Mesothelial cell of epicardium (in vitro differentiated cells): Measurements from ENCODE around the gene RPL3. TPM values are rescaled to one million over a fixed set of nuclear protein-coding genes. Genes with fewer than 3 reads are reported as not detected.

ENCODE experiments used
- DNase-seq, 2 experiments: peaks; one replicate each; pipeline ENCODE4 v3.0.0; 2021; ENCODE audit warnings: low spot score in 2 of 2; ENCODE audit not compliant: unreplicated experiment in 2 of 2
- H3K27ac Mint-ChIP-seq: 2 replicates; pipeline ENCODE4 v1.8.0; 2021; ENCODE audit warnings: mixed read lengths
- H3K27me3 Mint-ChIP-seq: 2 replicates; pipeline ENCODE4 v1.8.0; 2021; ENCODE audit warnings: low read depth, mixed read lengths
- H3K36me3 Mint-ChIP-seq: 2 replicates; pipeline ENCODE4 v1.8.0; 2021; ENCODE audit warnings: mixed read lengths
- H3K4me1 Mint-ChIP-seq: 2 replicates; pipeline ENCODE4 v1.8.0; 2021; ENCODE audit warnings: mixed read lengths
- H3K4me3 Mint-ChIP-seq: 2 replicates; pipeline ENCODE4 v1.8.0; 2021; ENCODE audit warnings: mild to moderate bottlenecking, moderate library complexity, mixed read lengths
- H3K9me3 Mint-ChIP-seq: 2 replicates; pipeline ENCODE4 v1.8.0; 2021; ENCODE audit warnings: mixed read lengths
- CTCF ChIP-seq: fragments of 200-600 bp; sonication (generic); IDR thresholded peaks from one replicate; pipeline ENCODE4 v1.5.0; 2021; ENCODE audit warnings: antibody characterized with exemption; ENCODE audit not compliant: unreplicated experiment
- total RNA-seq: library from RNA; stranded (reverse); gene quantifications from 3 replicates; pipeline ENCODE4 v1.2.1, GENCODE V29; 2021

The RPL3 gene
- total RNA-seq, 1 donor from 2014 or later = 2,423 TPM

DNA sequence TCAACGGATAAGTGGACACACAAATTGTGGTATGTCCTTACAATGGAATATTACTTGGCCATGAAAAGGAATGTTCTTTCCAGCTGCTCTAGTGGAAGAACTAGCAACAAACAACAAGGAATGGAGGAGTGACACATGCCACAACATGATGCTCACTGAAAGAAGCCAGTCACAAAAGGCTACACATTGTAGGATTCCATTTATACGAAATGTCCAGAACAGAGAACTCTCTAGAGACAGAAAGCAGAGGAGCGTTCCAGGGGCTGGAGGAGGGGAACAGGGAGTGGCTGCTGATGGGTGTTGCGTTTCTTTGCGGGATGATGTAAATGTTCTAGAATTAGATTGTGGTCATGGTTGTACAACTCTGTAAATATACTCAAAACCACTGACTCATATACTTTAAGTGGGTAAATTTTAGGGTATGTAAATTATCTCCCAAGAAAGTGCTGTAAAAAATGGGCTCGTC, 42.2 kb downstream of the RPL3 start:
- Mint-ChIP-seq H3K27me3 (no peaks in the 10 kb centered on the region), H3K27ac (no peak overlapping the region)
- no peak for DNase-seq

GRCh38 chr22:39276440-39277141, 42.8 kb downstream of the RPL3 start:
- no peaks in the 10 kb centered on the region for H3K27me3 Mint-ChIP-seq
- no peak overlapping the region for H3K4me3 Mint-ChIP-seq
- no peaks in the 10 kb centered on the region for H3K36me3 Mint-ChIP-seq
- no peak for DNase-seq
- TF ChIP-seq CTCF = no peak
- no peak overlapping the region for H3K27ac Mint-ChIP-seq
- peaks cover 6% of the 10 kb centered on the region for H3K9me3 Mint-ChIP-seq
- H3K4me1 Mint-ChIP-seq = peaks cover 13% of the 10 kb centered on the region

More for the DNA sequence above, 42.2 kb downstream of the RPL3 start:
- Mint-ChIP-seq H3K9me3 (peaks cover 6% of the 10 kb centered on the region), H3K4me3 (no peak overlapping the region), H3K4me1 (peaks cover 13% of the 10 kb centered on the region), H3K36me3 (no peaks in the 10 kb centered on the region)
- no peak for TF ChIP-seq CTCF

GRCh38 chr22:39275814-39276439, 43.5 kb downstream of the RPL3 start:
- Mint-ChIP-seq H3K4me3 (no peak overlapping the region), H3K36me3 (no peaks in the 10 kb centered on the region), H3K27me3 (no peaks in the 10 kb centered on the region), H3K27ac (no peak overlapping the region), H3K4me1 (peaks cover 13% of the 10 kb centered on the region), H3K9me3 (peaks cover 6% of the 10 kb centered on the region)
- no peak for TF ChIP-seq CTCF
- DNase-seq = no peak

GRCh38 chr22:39273950-39274887, 45.2 kb downstream of the RPL3 start:
- TF ChIP-seq CTCF = no peak
- Mint-ChIP-seq H3K4me1 (peaks cover 8% of the 10 kb centered on the region), H3K36me3 (no peaks in the 10 kb centered on the region), H3K9me3 (peaks cover 6% of the 10 kb centered on the region), H3K4me3 (no peak overlapping the region), H3K27ac (no peak overlapping the region), H3K27me3 (no peaks in the 10 kb centered on the region)
- DNase-seq = no peak

DNA sequence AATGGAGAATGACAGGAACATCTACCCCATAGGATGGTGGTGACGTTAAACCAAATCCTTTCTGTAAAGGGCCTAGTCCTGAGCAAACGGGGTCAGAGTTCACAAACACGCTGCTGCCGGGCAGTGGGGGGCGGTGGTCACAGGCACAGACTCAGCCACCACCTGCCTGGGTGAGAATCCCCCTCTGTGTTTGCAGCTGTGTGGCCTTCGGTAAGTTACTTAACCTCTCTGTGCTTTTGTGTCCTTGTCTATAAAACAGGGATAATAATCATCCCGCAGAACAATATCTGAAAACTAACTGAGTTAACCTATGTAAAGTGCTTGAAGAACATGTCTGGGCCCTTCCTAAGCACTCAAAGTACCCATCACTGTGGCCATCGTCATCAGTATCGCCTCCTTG, 48.6 kb downstream of the RPL3 start:
- peaks cover 5% of the 10 kb centered on the region for H3K4me1 Mint-ChIP-seq
- no peaks in the 10 kb centered on the region for H3K36me3 Mint-ChIP-seq

More for the DNA sequence above, 48.6 kb downstream of the RPL3 start:
- DNase-seq = no peak
- H3K4me3 Mint-ChIP-seq = no peak overlapping the region
- H3K27me3 Mint-ChIP-seq = no peaks in the 10 kb centered on the region
- no peak overlapping the region for H3K27ac Mint-ChIP-seq
- no peak for TF ChIP-seq CTCF
- H3K9me3 Mint-ChIP-seq = no peaks in the 10 kb centered on the region
